DMS79 (cell line): ENCODE results near the gene GUF1.

Experiments used
- DNase-seq: peaks from one replicate; lab custom pipeline; 2025; lab: John Stamatoyannopoulos, UW

The GUF1 gene

DNA sequence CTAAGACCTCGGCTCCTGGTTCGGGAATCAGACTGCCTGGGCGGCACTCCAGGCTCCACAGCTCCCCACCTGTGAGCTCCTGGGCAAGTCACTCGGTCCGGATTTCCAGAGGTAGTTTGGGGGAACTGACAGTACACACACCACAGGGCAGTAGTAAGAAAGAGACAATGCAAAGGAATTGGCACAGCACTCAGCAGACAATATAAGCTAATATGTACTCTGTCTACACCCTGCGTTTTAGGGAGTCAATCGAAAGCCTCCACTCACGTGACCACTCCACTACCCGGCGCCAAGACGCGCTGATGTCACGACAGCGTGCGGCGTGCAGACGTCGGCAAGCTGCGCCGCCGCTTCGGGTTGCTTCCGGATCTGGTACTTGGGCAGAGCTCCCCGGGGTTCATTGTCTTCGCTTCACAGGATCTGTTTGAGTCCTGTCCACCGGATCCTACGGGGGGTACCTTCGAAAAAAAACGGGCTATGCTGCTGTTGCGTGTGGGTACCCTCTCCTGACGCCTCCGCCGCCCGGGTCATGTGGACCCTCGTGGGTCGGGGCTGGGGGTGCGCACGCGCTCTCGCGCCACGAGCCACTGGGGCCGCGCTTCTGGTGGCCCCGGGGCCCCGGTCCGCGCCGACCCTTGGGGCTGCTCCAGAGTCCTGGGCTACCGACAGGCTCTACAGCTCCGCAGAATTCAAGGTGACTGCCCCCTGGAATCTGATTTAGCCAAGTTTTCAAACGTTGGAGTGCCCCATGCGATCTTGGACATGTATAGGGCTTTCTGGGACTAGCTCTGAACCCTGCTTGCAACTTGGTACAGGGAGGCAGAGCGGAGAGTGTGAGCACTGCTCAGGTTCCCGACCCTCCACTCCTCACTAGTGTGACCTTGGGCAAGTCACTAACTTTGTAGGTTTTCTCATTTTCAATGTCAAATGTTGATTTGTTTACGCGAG, at the start of gene GUF1:
GUF1 (plus strand) TSS at position 327 of the 948 bp plus-strand sequence; CDS start at position 530, 203 bp downstream.
- peak; percentile 51 for DNase-seq

- DNase-seq, result no peak
These were observed 48.8 kb upstream of the GUF1 start for GRCh38 chr4:44629280-44629866.

GRCh38 chr4:44632089-44632488, 46.1 kb upstream of the GUF1 start:
- DNase-seq, result no peak

DNA sequence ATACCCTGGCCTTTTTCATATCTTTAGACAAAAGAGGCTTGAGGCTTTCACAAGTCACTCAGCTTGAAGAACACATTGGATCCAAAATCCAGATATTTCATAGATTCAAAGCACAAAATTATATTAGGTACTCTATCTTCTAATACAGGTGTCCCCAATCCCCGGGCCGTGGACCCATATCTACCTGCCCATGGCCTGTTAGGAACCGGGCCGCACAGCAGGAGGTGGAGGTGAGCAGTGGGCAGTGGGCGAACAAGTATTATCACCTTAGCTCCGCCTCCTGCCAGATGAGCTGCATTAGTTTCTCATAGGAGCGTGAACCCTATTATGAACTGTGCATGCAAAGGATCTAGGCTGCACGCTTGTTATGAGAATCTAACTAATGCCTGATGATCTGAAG, 45.5 kb upstream of the GUF1 start:
- DNase-seq, result no peak

- DNase-seq, result no peak
These were observed 40.1 kb upstream of the GUF1 start for GRCh38 chr4:44638091-44638490.

GRCh38 chr4:44646151-44646550, 32.1 kb upstream of the GUF1 start:
- DNase-seq, result no peak

GRCh38 chr4:44651425-44651824, 26.8 kb upstream of the GUF1 start, which contains the start of gene YIPF7:
YIPF7 (minus strand) TSS chr4:44651625; CDS start chr4:44650100, 1,525 bp downstream.
- no peak for DNase-seq

- no peak for DNase-seq
These were observed 26.2 kb upstream of the GUF1 start for GRCh38 chr4:44652002-44652401.

DNA sequence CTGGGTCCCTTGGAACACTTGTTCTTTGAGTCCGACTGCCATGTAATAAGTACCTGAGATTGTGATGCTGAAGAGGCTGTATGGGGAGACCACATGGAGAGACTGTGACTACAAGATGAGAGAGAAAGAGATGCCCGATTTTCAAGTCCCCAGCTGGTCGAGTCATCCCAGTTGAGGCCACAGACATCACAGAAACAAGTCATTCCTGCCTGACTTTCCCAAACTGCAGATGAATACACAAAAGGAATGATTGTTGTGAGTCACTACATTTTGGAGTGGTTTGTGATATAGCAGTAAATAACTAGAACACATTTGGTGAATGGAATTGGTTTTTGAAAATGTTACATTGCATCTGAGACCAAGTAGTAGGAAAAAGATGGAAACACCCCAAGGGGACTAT, 17.8 kb upstream of the GUF1 start:
- DNase-seq, result no peak

DNA sequence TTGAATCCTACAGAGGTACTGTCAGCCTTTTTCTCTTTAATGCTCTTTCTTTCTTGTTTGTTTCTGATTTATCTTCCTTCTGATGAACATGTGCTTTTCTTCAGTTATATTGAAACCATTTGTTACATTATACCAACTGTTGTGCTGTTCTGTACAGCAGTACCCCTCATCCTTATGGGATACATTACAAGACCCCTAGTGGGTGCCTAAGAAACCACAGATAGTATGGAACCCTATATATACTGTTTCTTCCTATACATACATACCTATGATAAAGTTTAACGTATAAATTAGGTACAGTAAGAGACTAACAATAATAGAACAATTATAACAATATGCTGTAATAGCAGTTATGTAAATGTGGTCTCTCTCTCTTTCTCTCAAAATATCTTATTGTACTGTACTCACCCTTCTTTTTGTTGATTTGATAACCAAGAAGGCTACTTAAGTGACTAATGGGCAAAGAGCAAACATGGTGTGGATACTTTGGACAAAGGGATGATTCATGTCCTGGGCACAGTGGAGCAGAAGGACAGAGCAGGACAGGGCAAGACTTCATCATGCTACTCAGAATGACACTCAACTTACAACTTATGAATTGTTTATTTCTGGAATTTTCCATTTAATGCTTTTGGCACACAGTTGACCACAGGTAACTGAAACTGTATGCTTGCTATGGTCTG, 16.1 kb upstream of the GUF1 start:
- DNase-seq, result no peak

DNA sequence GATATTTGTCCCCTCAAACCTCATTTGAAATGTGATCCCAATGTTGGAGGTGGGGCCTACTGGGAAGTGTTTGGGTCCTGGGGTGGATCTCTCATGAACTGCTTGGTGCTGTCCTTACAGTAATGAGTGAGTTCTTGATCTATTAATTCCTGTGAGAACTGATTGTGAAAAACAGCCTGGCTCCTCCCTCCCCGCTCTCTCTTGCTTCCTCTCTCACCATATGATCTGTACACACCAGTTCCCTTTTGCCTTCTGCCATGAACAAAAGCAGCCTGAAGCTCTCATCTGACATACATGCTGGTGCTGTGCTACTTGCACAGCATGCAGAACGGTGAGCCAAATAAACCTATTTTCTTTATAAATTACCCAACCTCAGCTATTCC, 15.6 kb upstream of the GUF1 start:
- no peak for DNase-seq

DNA sequence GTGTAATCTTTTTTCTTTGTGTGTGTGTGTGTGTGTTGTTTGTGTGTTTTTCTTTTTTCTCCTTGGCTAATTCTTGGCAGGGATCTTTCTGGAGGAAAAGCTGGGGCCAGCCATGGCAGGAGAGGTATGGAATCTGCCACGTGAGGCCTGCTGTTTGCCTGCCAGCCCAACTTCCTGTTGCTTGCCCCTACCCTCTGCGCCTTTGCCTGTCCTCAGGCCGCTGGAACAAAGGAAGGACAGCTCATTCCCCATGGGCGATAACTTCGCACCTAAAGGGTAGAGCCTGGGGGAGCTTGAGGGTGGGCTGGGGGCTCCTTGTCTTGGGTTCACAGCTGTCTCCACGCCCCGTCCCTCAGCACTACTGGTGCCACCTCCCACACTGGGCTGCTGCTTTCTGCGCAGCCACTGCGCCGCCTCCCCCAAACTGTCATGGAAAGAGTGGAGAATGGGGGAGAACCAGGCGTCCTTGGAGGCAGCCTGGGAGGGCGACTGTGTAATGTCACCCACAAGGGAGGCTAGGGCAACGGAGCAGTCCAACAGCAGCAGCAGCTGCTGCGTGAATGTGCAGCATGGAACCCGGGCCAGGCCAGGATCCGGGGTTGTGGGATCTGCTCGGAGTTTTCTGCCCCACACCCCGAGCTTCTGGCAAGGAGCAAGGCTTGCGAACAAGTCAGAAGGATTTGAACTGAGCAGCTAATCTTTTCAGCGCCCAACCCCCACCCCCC, 14.5 kb upstream of the GUF1 start:
- no peak for DNase-seq

DNA sequence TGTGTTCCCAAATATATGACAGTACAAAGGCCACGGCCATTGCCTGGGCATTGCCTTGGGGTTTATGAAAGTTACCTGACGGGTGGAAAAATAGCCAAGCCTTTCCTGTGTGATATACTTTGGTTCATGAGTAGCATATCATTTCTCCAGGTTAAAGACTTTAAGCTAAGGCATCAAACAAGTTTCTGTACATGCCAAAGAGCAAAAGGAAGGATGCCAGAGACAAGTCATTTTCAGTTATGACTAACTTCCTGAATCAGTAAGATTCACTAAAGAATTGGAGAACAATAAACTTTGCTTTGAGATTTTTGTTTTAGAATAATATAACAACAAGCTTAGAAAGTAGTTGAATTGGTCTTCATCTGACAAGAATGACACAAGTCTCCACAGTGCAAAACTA, 9.7 kb upstream of the GUF1 start:
- DNase-seq, result no peak

DNA sequence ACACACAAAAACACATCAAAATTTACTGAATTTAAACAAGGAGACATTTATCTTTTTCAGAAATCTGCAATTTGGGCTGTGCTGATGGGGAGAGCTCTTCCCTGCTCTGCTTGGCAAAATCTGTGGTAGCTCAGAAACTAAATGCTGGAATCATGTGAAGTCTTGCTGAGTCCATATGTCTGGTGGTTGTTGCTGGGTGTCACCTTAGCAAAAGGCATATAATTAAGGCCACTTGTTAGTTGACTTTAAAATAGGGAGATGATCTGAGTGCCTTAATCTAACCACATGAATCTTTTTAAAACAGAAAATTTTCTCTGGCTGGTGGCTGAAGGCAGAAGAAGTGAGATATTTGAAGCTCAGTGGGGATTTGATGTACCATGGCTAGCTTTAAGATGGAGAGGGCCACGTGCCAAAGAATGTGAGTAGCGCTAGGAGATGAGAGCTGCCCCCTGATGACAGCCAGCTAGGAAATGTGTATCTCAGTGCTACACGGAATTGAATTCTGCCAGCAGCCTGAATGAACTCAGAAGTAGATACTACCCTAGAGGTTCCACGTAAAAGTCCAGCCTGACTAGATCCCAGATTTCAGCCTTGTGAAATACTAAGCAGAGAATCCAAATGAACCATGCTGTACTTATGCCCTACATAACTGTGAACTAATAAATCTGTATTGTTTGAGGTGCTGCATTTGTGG, 7.6 kb upstream of the GUF1 start:
- DNase-seq, result no peak

GRCh38 chr4:44671636-44672035, 6.6 kb upstream of the GUF1 start:
- DNase-seq, result no peak

GRCh38 chr4:44674471-44674870, 3.7 kb upstream of the GUF1 start:
- DNase-seq, result no peak

DNA sequence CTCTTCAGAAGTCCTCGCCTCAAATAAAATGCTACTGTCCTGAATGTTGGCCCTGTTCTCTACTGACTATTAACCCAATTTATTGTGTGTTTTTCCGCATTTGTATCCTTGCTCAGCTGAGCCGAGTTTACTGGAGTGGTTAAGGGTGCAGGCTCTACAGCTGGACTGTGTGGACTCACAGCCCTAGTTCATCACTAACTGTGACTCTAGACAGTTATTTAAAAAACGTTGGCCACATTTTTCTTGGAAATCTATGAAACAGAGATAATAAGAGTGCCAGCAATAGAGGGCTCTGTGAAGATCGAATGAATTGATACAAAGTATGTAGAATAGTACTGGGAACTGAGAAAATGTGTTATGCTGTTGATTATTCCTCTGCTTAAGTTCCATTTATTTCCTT, 2.9 kb upstream of the GUF1 start:
- DNase-seq, result no peak

- DNase-seq, result no peak
These were observed 840 bp downstream of the GUF1 start for GRCh38 chr4:44679060-44679459.

DNA sequence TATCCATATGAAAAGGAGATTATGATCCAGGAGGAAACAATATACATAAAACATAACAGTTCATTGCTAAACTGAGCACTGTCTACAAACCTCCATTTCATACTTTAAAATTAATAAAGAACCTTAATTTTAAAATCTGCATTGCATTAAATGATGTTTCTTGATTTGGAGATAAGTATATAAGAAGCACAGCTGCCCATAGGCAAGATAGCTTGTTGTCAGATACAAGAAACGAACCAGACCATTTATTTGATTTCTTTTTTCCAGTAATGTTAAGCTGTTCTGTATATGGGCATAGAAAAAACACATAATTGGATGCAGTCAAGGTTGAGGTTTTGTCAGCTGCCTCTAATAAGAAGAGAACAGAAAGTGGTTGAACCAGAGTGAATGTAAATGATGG, 6.4 kb downstream of the GUF1 start:
- DNase-seq, result no peak

- DNase-seq, result no peak
These were observed 22.2 kb downstream of the GUF1 start for GRCh38 chr4:44700427-44700826.

- DNase-seq, result no peak
These were observed 22.8 kb downstream of the GUF1 start for GRCh38 chr4:44701037-44701436.

- DNase-seq, result no peak
These were observed 26.5 kb downstream of the GUF1 start for GRCh38 chr4:44704673-44705072.
